GM18498 (cell line): ENCODE results near the gene EEF1B2.
"Not testable (repeated sequence)": the region's sequence is repeated elsewhere in the genome, so short reads cannot be mapped to it uniquely, and the experiment has no call there.

ENCODE experiments used
- ATAC-seq: cut with Tn5 transposase; IDR thresholded peaks from one replicate; pipeline ENCODE4 v1.9.1; 2021; ENCODE audit warnings: mild to moderate bottlenecking, moderate library complexity; ENCODE audit not compliant: unreplicated experiment

Gene EEF1B2

GRCh38 chr2:206163251-206163880 lies 3.7 kb downstream of the EEF1B2 start:
- no peak for ATAC-seq

GRCh38 chr2:206164261-206164862 lies 4.7 kb downstream of the EEF1B2 start:
- no peak for ATAC-seq

GRCh38 chr2:206168230-206168629 lies 8.5 kb downstream of the EEF1B2 start:
- not testable (repeated sequence) for ATAC-seq

GRCh38 chr2:206171624-206172397 lies 12.1 kb downstream of the EEF1B2 start:
- ATAC-seq = not testable (repeated sequence)

- ATAC-seq = no peak
Observed at GRCh38 chr2:206173147-206173546, 13.5 kb downstream of the EEF1B2 start.

GRCh38 chr2:206176121-206176520 lies 16.4 kb downstream of the EEF1B2 start:
- ATAC-seq = no peak

- no peak for ATAC-seq
Observed at GRCh38 chr2:206176901-206177300, 17.2 kb downstream of the EEF1B2 start.

GRCh38 chr2:206181526-206181925 lies 21.8 kb downstream of the EEF1B2 start:
- ATAC-seq = not testable (repeated sequence)

GRCh38 chr2:206189691-206190090 lies 30.0 kb downstream of the EEF1B2 start:
- ATAC-seq = no peak

GRCh38 chr2:206190111-206190510 lies 30.4 kb downstream of the EEF1B2 start:
- no peak for ATAC-seq

GRCh38 chr2:206190689-206191088 lies 31.0 kb downstream of the EEF1B2 start:
- ATAC-seq = no peak

- ATAC-seq = no peak
Observed at GRCh38 chr2:206192157-206192556, 32.5 kb downstream of the EEF1B2 start.

- no peak for ATAC-seq
Observed at GRCh38 chr2:206193671-206194357, 34.1 kb downstream of the EEF1B2 start.

GRCh38 chr2:206198677-206199076 lies 39.0 kb downstream of the EEF1B2 start:
- no peak for ATAC-seq

- no peak for ATAC-seq
Observed at GRCh38 chr2:206201075-206201848, 41.6 kb downstream of the EEF1B2 start.

- no peak for ATAC-seq
Observed at GRCh38 chr2:206202446-206202845, 42.8 kb downstream of the EEF1B2 start.

GRCh38 chr2:206203331-206203730 lies 43.6 kb downstream of the EEF1B2 start:
- ATAC-seq = no peak

- no peak for ATAC-seq
Observed at GRCh38 chr2:206204710-206205109, 45.0 kb downstream of the EEF1B2 start.

- not testable (repeated sequence) for ATAC-seq
Observed at GRCh38 chr2:206207316-206207715, 47.6 kb downstream of the EEF1B2 start.

- ATAC-seq = no peak
Observed at GRCh38 chr2:206208900-206209299, 49.2 kb downstream of the EEF1B2 start.
